COR-L47 (cell line): ENCODE measurements around the gene ZNF425.
"Not testable (repeated sequence)": the region's sequence is repeated elsewhere in the genome, so short reads cannot be mapped to it uniquely, and the experiment has no call there.

Source experiments
- DNase-seq: peaks from one replicate; lab custom pipeline; 2025; lab: John Stamatoyannopoulos, UW

The ZNF425 gene

DNA sequence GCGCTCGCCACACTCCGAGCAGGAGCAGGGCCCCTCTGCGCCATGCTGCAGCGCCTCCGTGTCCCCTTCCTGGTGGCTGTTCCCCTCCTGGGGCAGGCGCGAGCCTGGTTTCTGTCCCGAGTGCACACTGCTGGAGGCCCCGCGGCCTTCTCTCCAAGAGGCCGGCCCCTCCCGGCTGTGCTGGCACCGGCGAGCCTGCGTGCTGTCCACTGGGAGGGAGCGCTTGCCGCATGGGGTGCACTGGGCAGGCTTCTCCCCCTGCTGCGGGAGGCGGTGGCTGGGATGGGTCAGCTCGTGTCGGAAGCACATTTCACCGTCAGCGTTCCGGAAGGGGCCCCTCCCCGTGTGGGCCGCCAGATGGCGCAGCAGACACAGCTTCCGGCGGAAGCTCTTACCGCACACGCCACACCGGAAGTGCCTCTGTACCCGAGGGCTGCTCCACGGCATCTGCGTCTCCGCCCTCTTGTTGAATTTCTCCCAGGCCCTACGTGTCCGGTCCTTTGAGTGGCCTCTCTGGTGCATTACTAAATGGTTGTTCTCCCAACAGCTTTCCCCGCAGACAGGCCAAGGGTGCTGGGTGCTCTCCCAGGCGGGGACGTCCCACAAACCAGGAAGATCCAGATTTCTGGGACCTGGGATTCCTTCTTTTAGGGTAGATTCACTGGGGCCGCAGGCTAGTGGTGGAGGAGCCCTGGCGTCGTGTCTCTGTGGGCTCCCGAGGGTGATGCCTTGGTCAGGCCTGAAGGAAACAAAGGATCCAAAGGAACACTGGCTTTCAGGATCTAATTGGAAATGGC lies 54.3 kb downstream of the ZNF425 start:
- DNase-seq, result no peak

DNA sequence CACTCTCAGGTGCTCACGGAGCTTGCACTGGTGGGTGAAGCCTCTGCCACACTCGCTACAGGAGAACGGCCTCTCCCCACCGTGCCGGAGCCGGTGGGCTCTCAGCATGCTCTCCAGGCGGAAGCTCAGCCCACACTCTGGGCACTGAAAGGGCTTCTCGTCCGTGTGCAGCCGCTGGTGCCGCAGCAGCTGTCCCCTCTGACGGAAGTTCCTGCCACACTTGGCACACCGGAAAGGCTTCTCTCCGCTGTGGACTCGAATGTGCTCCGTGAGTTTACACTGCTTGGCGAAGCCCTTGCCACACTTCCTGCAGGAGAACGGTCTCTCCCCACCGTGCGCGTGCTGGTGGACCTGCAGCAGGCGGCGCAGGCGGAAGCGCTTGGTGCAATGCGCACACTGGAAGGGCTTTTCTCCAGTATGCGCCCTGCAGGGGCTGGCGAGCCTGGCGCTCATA lies 54.9 kb downstream of the ZNF425 start:
- no peak for DNase-seq

DNA sequence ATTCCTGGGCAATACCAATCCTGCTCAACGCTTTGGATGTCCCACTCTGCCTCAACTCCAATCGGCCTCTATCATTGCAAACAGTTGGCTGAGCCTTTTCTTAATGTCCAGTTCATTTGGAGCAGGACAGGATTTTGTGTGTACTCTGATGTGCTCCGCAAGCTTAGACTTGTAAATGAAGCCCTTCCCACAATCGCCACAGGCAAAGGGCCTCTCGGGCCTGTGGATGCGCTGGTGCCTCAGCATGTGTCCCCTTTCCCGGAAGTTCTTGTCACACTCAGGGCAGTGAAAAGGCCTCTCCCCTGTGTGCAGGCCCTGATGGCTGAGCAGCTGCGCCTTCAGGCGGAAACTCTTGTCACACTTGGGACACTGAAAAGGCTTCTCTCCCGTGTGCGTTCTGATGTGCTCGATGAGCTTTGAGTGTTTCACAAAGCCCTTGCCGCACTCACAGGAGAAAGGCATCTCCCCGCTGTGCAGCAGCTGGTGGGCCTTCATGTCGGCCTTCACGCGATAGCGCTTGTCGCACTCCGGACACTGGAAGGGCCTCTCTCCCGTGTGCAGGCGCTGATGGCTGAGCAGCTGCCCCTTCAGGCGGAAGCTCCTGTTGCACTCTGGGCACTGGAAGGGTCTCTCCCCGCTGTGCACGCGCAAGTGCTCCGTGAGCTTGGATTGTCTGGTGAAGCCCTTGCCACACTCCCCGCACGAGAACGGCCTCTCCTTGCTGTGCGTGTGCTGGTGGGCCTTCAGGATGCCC lies 55.6 kb downstream of the ZNF425 start:
- DNase-seq, result no peak

DNA sequence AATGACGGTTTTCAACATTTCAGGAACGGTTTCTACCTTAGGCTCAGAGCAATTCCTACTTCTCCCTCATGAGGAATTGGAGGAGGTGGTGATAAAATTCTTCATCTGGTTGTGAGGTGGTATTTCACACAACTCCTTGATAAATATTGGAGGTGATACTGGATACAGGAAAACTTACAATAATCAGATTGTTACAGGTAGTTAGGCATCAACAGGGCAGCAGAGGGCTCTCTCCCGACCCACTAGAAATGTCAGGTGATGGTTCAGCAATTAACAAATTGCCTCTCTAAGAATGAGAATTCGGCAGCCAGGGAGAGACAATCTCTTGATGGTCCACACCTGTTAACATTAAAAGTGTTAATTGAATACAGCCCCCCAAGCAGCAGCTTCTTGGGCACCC lies 58.3 kb downstream of the ZNF425 start:
- no peak for DNase-seq

DNA sequence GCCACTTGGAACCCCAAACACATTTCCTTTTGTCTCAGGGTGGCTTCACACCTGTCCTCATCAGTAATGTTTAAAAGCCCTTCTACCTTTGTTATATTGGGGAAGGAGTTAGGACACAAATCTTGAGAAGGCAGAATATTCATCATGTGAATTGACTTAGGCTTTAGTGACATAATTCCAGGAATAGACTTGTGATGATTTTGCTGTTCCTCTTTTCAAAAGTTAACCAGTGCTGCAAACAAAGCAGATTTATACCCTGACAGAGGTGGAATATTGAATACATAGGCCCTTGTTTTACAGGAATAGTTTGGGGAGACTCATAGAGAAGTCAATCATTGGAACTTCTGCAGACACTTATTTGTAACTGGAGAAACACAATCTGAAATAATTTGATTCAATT lies 62.6 kb downstream of the ZNF425 start:
- no peak for DNase-seq

DNA sequence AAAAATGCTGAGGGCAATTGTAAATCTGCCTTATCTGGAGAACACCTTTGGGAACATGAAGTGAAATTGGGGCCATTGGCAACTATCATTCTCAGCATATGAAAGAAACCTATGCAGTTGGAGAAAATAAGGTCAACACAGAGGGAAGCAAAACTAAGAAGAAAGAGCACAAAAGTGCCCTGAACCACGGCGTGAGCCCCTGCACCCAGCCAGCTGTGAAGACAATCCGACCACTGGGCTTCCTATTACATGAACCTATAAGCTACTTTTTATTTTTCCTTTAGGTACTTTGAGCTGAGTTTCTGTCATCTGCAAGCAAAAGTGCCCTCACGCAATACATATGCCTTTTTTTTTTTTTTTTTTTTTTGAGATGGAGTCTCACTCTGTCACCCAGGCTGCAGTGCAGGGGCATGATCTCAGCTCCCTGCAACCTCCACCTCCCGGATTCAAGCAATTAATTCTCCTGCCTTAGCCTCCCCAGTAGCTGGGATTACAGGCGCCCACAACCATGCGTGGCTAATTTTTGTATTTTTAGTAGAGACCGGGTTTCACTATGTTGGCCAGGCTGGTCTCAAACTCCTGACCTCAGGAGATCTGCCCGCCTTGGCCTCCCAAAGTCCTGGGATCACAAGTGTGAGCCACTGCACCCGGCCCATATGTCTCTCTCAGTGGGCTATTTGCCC lies 63.8 kb downstream of the ZNF425 start:
- not testable (repeated sequence) for DNase-seq

DNA sequence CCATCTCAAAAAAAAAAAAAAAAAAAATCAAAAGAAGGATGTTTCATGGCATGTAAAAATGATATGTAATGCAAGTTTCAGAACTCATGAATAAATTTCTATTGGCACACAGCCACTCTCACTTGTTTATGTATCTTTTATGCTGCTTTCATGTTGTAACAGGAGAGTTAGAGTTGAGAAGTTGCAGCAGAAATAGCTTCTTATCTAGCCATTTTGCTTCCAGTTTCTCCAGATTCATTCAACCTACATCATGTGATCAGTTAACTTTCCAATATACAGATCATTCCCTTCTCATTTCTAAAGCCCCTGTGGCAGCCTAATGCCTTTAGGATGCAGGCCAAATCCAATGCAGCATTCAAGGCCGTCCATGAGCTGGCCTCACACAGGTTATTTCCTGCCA lies 66.0 kb downstream of the ZNF425 start:
- DNase-seq, result no peak

DNA sequence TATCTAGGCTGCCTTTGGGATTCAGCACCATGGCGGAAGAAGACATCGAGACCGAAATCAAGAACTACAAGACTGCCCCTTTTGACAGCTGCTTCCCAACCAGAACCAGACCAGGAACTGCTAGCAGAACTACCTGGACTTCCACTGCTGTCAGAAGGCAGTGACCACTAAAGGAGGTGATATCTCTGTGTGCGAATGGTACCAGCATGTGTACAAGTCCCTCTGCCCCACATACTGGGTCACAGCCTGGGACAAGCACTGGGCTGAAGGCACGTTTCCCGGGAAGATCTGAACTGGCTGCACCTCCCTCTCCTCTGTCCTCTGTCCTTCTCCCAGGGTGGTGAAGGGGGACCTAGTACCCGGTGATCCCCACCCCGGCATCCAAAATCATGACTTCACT lies 72.2 kb downstream of the ZNF425 start:
- no peak for DNase-seq

DNA sequence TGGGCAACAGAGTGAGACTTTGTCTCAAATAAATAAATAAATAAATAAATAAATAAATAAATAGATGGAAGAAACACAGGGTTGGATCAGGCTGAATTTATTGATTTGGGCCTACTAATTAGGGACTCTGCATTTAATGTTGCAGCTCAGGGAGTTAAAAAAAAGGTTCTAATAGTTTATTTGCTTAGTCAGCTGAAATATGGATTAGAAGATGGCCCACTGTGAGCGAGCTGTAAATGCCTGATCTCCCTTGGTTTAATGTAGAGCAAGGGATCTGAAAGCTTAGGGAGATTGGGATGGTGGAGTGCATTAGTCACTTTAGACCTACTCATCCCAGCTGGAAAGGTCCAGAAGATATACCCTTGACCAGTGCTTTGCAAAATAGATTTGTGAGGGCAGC lies 72.7 kb downstream of the ZNF425 start:
- DNase-seq, result no peak
